ENCODE measurements around the gene KRT222.

Gene KRT222

GRCh38 chr17:40663252-40663651 is 1.7 kb downstream of the KRT222 start:
- no peaks in the 10 kb centered on the region for H4K20me1 ChIP-seq
- no peak overlapping the region for H3K9ac ChIP-seq
- no peaks in the 10 kb centered on the region for H3K36me3 ChIP-seq
- H3K4me1 ChIP-seq: no peaks in the 10 kb centered on the region
- no peak overlapping the region for H3K4me2 ChIP-seq
- H3K9me3 ChIP-seq: no peaks in the 10 kb centered on the region
- no peak overlapping the region for H3K27ac ChIP-seq
- H3K4me3 ChIP-seq: no peak overlapping the region
- no peak for TF ChIP-seq Cebpa-rat (IDR thresholded peaks at IDR 0.05)
- no peaks in the 10 kb centered on the region for H3K27me3 ChIP-seq

GRCh38 chr17:40659911-40660310 is 5.1 kb downstream of the KRT222 start:
- no peak overlapping the region for H3K4me3 ChIP-seq
- no peaks in the 10 kb centered on the region for H3K4me1 ChIP-seq
- TF ChIP-seq Cebpa-rat (IDR thresholded peaks at IDR 0.05): no peak
- H3K4me2 ChIP-seq: no peak overlapping the region
- H3K36me3 ChIP-seq: no peaks in the 10 kb centered on the region
- no peaks in the 10 kb centered on the region for H3K9me3 ChIP-seq
- H4K20me1 ChIP-seq: no peaks in the 10 kb centered on the region
- H3K9ac ChIP-seq: no peak overlapping the region
- H3K27ac ChIP-seq: no peak overlapping the region
- no peaks in the 10 kb centered on the region for H3K27me3 ChIP-seq

DNA sequence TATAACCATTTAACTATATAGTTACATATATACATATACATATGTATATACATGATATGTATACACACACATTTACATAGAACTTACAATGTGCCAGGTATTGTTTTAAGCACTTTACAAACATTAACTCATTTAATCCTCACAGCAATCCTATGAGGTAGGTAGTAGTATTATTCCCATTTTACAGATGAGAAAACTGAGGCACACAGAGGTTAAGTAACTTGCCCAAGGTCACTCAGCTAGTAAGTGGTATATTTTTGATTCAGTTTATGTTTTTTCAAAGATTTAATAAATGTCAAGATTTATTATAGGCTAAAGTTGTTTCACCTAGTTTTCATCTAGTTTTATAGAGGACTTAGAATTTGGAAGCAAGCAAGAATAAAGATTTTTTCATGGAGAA is 6.6 kb downstream of the KRT222 start:
- no peak overlapping the region for H3K4me3 ChIP-seq
- no peak for TF ChIP-seq Cebpa-rat (IDR thresholded peaks at IDR 0.05)
- no peaks in the 10 kb centered on the region for H3K27me3 ChIP-seq
- no peaks in the 10 kb centered on the region for H3K36me3 ChIP-seq
- no peaks in the 10 kb centered on the region for H4K20me1 ChIP-seq
- H3K9ac ChIP-seq: no peak overlapping the region
- no peak overlapping the region for H3K27ac ChIP-seq
- no peaks in the 10 kb centered on the region for H3K4me1 ChIP-seq
- no peaks in the 10 kb centered on the region for H3K9me3 ChIP-seq
- H3K4me2 ChIP-seq: no peak overlapping the region

GRCh38 chr17:40651939-40652338 is 13.0 kb downstream of the KRT222 start:
- H3K9ac ChIP-seq: no peak overlapping the region

GRCh38 chr17:40648384-40648968 is 16.5 kb downstream of the KRT222 start:
- Histone ChIP-seq H3K4me1 (peaks cover 49% of the 10 kb centered on the region), H3K4me2 (peak overlapping the region; percentile 87), H4K20me1 (peaks cover 28% of the 10 kb centered on the region; the same call in 1 of the 2 replicates), H3K9me3 (no peaks in the 10 kb centered on the region), H3K36me3 (peaks cover 19% of the 10 kb centered on the region; the same call in 1 of the 2 replicates), H3K27ac (peak overlapping the region; percentile 100), H3K4me3 (peak overlapping the region; percentile 91), H3K9ac (peak overlapping the region; percentile 100), H3K27me3 (no peaks in the 10 kb centered on the region)
- TF ChIP-seq Cebpa-rat (IDR thresholded peaks at IDR 0.05): no peak

More at GRCh38 chr17:40651939-40652338, 13.0 kb downstream of the KRT222 start:
- Histone ChIP-seq H3K9me3 (no peaks in the 10 kb centered on the region), H4K20me1 (no peaks in the 10 kb centered on the region), H3K4me2 (no peak overlapping the region), H3K36me3 (no peaks in the 10 kb centered on the region), H3K4me3 (no peak overlapping the region), H3K27ac (no peak overlapping the region), H3K27me3 (no peaks in the 10 kb centered on the region), H3K4me1 (peaks cover 16% of the 10 kb centered on the region)
- TF ChIP-seq Cebpa-rat (IDR thresholded peaks at IDR 0.05): no peak

DNA sequence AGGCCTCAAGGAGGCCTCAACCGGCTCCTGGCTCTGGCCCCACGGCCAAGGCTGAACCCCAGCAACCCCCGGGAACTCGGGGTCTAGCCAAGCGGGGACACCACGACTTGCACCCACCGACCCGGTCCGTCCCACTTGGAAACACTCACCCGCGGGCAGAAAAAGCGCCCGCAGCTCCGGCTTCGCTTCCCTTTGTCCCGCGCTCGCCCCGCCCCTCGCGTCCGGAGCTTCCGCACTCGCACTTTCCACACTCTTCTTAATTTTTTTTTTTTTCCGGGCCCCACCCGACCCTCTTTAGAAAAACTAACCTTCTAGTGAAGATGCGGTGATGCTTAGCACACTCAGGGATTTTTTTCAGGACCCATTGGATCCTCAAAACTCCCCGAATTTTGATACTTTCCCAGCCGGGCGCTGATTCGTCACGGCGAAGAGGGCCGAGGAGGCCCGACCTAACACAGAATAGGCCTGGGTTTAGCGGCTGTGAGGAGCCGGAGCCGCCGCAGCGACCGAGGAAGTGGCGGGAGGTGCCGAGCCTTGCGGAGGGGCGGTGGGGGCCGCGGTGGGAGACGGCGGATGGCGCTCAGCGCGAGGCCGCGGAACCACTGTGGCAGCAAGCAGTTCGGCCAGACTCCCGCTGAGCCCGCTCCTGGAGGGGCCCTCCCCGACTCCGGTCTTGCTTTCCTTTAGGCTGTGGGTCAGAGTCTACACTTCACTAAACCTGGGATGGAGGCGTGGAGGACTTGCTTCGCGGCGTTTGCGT is 17.2 kb downstream of the KRT222 start, which contains the start of gene SMARCE1:
TSS of gene SMARCE1 (minus strand) at position 195 of the 760 bp plus-strand sequence. CDS start 2,016 bp downstream, outside the sequence.
- no peaks in the 10 kb centered on the region for H3K27me3 ChIP-seq
- H3K4me2 ChIP-seq: peak within 1 kb of the TSS; percentile 87
- peak within 1 kb of the TSS; percentile 100 for H3K27ac ChIP-seq
- H4K20me1 ChIP-seq: peaks cover 35% of the 10 kb centered on the region
- peak within 1 kb of the TSS; percentile 100 for H3K9ac ChIP-seq
- TF ChIP-seq Cebpa-rat (IDR thresholded peaks at IDR 0.05): no peak
- peaks cover 26% of the 10 kb centered on the region for H3K36me3 ChIP-seq
- peaks cover 49% of the 10 kb centered on the region for H3K4me1 ChIP-seq
- H3K4me3 ChIP-seq: peak within 1 kb of the TSS; percentile 91
- H3K9me3 ChIP-seq: no peaks in the 10 kb centered on the region

- peaks cover 33% of the 10 kb centered on the region for H3K36me3 ChIP-seq
- no peaks in the 10 kb centered on the region for H3K9me3 ChIP-seq
Measured at GRCh38 chr17:40646791-40647623, 18.0 kb downstream of the KRT222 start.

GRCh38 chr17:40645943-40646342 is 19.0 kb downstream of the KRT222 start:
- Histone ChIP-seq H3K27me3 (no peaks in the 10 kb centered on the region), H3K4me2 (peak overlapping the region; percentile 87), H3K9me3 (no peaks in the 10 kb centered on the region), H3K27ac (no peak overlapping the region), H4K20me1 (peaks cover 53% of the 10 kb centered on the region), H3K36me3 (peaks cover 44% of the 10 kb centered on the region), H3K4me3 (peak overlapping the region; percentile 91), H3K4me1 (peaks cover 45% of the 10 kb centered on the region), H3K9ac (0 out of 2 replicates have a peak overlapping the region, but pooled peaks have one; percentile 100)
- no peak for TF ChIP-seq Cebpa-rat (IDR thresholded peaks at IDR 0.05)

More at GRCh38 chr17:40646791-40647623, 18.0 kb downstream of the KRT222 start:
- Histone ChIP-seq H3K9ac (peak overlapping the region; percentile 100), H3K4me3 (peak overlapping the region; percentile 91), H3K27ac (peak overlapping the region; percentile 100), H3K27me3 (no peaks in the 10 kb centered on the region), H3K4me1 (peaks cover 49% of the 10 kb centered on the region), H3K4me2 (peak overlapping the region; percentile 87), H4K20me1 (peaks cover 43% of the 10 kb centered on the region)
- no peak for TF ChIP-seq Cebpa-rat (IDR thresholded peaks at IDR 0.05)

- H3K9me3 ChIP-seq: no peaks in the 10 kb centered on the region
- peak overlapping the region; percentile 87 for H3K4me2 ChIP-seq
- no peak overlapping the region for H3K9ac ChIP-seq
- no peak overlapping the region for H3K4me3 ChIP-seq
- H3K4me1 ChIP-seq: peaks cover 42% of the 10 kb centered on the region
- TF ChIP-seq Cebpa-rat (IDR thresholded peaks at IDR 0.05): no peak
- H4K20me1 ChIP-seq: peaks cover 60% of the 10 kb centered on the region
- H3K36me3 ChIP-seq: peaks cover 51% of the 10 kb centered on the region
- H3K27ac ChIP-seq: no peak overlapping the region
- H3K27me3 ChIP-seq: no peaks in the 10 kb centered on the region
Measured at GRCh38 chr17:40645291-40645690, 19.7 kb downstream of the KRT222 start.
